Measurements from ENCODE around the gene FN1.

Gene FN1

GRCh38 chr2:215405722-215406581 lies 29.9 kb downstream of the FN1 start:
- no peak for DNase-seq

- DNase-seq = no peak
Measured at GRCh38 chr2:215404348-215405012, 31.4 kb downstream of the FN1 start.

GRCh38 chr2:215403441-215404347 lies 32.2 kb downstream of the FN1 start:
- no peak for DNase-seq

GRCh38 chr2:215401896-215402379 lies 33.9 kb downstream of the FN1 start:
- no peak for DNase-seq

- no peak for DNase-seq
Measured at GRCh38 chr2:215399067-215399716, 36.7 kb downstream of the FN1 start.

- DNase-seq = no peak
Measured at GRCh38 chr2:215397632-215398341, 38.1 kb downstream of the FN1 start.

- DNase-seq = no peak
Measured at GRCh38 chr2:215396595-215397313, 39.1 kb downstream of the FN1 start.

GRCh38 chr2:215395687-215396460 lies 40.0 kb downstream of the FN1 start:
- DNase-seq = no peak

- no peak for DNase-seq
Measured at GRCh38 chr2:215394102-215394805, 41.6 kb downstream of the FN1 start.

- DNase-seq = no peak
Measured at GRCh38 chr2:215392687-215393270, 43.1 kb downstream of the FN1 start.

- no peak for DNase-seq
Measured at GRCh38 chr2:215392164-215392563, 43.7 kb downstream of the FN1 start.

- no peak for DNase-seq
Measured at GRCh38 chr2:215391531-215391930, 44.3 kb downstream of the FN1 start.

- no peak for DNase-seq
Measured at GRCh38 chr2:215390550-215390913, 45.3 kb downstream of the FN1 start.

GRCh38 chr2:215388002-215388728 lies 47.7 kb downstream of the FN1 start:
- no peak for DNase-seq

GRCh38 chr2:215386566-215386965 lies 49.3 kb downstream of the FN1 start:
- DNase-seq = no peak

GRCh38 chr2:215384710-215385109 lies 51.2 kb downstream of the FN1 start:
- no peak for DNase-seq

- DNase-seq = no peak
Measured at GRCh38 chr2:215383652-215384279, 52.1 kb downstream of the FN1 start.

- no peak for DNase-seq
Measured at GRCh38 chr2:215382480-215382879, 53.4 kb downstream of the FN1 start.

Measured in activated CD4-positive, CD25-positive, alpha-beta regulatory T cell (primary cell).